Activated T-helper 1 cell treated with Interleukin-2 at 50 U/mL for 16 hours (primary cell): ENCODE measurements around the gene COA7.

ENCODE experiments used
- DNase-seq: peaks from one replicate; pipeline ENCODE4 v3.0.0-alpha.2; 2020; ENCODE audit warnings: low read depth

Gene COA7

GRCh38 chr1:52635321-52636089 is 62.6 kb downstream of the COA7 start:
- no peak for DNase-seq
